ENCODE results near the gene RUNX1.

DNA sequence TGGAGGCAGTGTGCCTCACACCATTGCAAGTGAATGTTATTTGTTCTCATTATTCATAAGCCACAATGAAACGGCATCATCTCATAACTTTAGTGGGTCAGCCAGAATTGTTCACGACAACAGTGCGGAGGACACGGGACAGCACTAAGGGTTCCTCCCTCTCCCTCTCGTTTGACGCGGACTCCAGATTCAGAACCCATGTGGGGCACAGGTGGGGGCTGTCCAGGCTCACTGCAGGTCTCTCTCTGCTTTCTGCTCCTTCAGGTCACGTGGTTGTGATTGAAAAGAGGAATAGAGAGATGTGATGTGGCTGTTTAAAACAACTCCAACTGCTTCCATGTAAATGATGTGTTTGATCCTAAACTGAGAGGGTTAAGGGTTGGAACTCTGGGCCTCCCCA is 13.5 kb downstream of the RUNX1 start:
- TF ChIP-seq ZNF565 (CRISPR knock-in tag; conservative IDR thresholded peaks at IDR 0.05; ENCODE audit: low read depth) (no peak), SNAI2 (CRISPR knock-in tag; IDR thresholded peaks at IDR 0.05) (no peak), ZC3H10 (CRISPR knock-in tag; IDR thresholded peaks at IDR 0.05) (no peak), ZNF8 (CRISPR knock-in tag; IDR thresholded peaks at IDR 0.05) (no peak), ZFP3 (CRISPR knock-in tag; IDR thresholded peaks at IDR 0.05) (no peak)

All from SK-N-SH treated with all-trans-retinoic acid at 6 μM for 48 hours (cell line).